HG03378 (cell line): ENCODE data around the gene NUAK1.

Experiments used
- ATAC-seq: cut with Tn5 transposase; IDR thresholded peaks from one replicate; pipeline ENCODE4 v1.9.1; 2021; ENCODE audit warnings: mild to moderate bottlenecking, moderate library complexity; ENCODE audit not compliant: unreplicated experiment

The NUAK1 gene

GRCh38 chr12:106113042-106113441 lies 25.7 kb downstream of the NUAK1 start:
- no peak for ATAC-seq

- no peak for ATAC-seq
Observed at GRCh38 chr12:106112145-106112821, 26.5 kb downstream of the NUAK1 start.

- ATAC-seq, result no peak
Observed at GRCh38 chr12:106110626-106111300, 28.0 kb downstream of the NUAK1 start.

- ATAC-seq, result no peak
Observed at GRCh38 chr12:106109168-106109910, 29.4 kb downstream of the NUAK1 start.

GRCh38 chr12:106108185-106108835 lies 30.4 kb downstream of the NUAK1 start:
- ATAC-seq, result no peak

GRCh38 chr12:106107566-106107965 lies 31.2 kb downstream of the NUAK1 start:
- ATAC-seq, result no peak

- ATAC-seq, result no peak
Observed at GRCh38 chr12:106106892-106107291, 31.9 kb downstream of the NUAK1 start.

GRCh38 chr12:106106061-106106566 lies 32.6 kb downstream of the NUAK1 start:
- ATAC-seq, result no peak

- ATAC-seq, result no peak
Observed at GRCh38 chr12:106101803-106102202, 37.0 kb downstream of the NUAK1 start.

- no peak for ATAC-seq
Observed at GRCh38 chr12:106098691-106099200, 40.0 kb downstream of the NUAK1 start.

- ATAC-seq, result no peak
Observed at GRCh38 chr12:106097011-106097410, 41.7 kb downstream of the NUAK1 start.

- no peak for ATAC-seq
Observed at GRCh38 chr12:106096376-106096775, 42.4 kb downstream of the NUAK1 start.

GRCh38 chr12:106094304-106094703 lies 44.5 kb downstream of the NUAK1 start:
- ATAC-seq, result no peak

GRCh38 chr12:106093246-106093645 lies 45.5 kb downstream of the NUAK1 start:
- ATAC-seq, result no peak

- no peak for ATAC-seq
Observed at GRCh38 chr12:106091446-106091820, 47.3 kb downstream of the NUAK1 start.

GRCh38 chr12:106090591-106091445 lies 47.9 kb downstream of the NUAK1 start:
- no peak for ATAC-seq

- ATAC-seq, result no peak
Observed at GRCh38 chr12:106089935-106090334, 48.8 kb downstream of the NUAK1 start.

- ATAC-seq, result no peak
Observed at GRCh38 chr12:106088811-106089485, 49.8 kb downstream of the NUAK1 start.

- no peak for ATAC-seq
Observed at GRCh38 chr12:106088246-106088808, 50.4 kb downstream of the NUAK1 start.
